HG02970 (cell line): ENCODE data around the gene PSME3.

Source experiments
- ATAC-seq: cut with Tn5 transposase; IDR thresholded peaks from one replicate; pipeline ENCODE4 v1.9.1; 2021; ENCODE audit warnings: mild to moderate bottlenecking, moderate library complexity, moderate number of reproducible peaks; ENCODE audit not compliant: unreplicated experiment, low FRiP score

PSME3 gene

DNA sequence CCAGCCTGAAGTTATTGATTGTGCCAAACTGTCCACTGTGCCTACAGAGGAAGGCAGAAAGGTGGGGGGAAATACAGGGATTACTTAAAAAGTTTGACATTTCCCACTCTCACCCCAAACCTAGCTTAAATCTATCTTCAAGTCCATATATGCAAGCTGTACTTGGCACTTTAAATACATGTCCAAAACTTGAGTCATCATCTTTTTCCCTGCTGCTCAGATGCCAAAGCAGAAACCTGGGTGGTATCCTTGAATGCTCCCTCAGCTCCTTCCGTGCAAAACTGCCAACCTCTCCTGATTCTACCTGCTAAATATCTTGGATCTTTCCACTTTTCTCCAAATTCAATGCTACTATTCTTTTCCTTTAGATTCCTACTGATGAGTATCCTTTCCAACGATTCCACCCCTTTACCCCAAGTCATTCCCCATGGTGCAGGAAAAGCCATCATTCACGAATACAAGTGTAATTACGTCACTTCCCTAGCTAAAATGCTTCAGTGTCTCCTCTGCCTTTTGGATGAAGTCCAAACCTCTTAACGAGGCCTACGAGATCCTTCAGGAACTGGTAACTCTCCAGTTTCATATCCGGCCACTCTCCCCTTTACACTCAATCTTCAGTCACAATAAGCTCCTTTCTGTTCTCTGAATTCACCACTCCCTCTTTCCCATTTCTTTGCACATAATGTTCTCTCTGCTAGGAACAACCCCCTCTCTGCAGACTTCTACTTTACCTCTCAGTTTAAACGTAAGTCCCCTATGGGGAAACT is 18.4 kb upstream of the PSME3 start:
- no peak for ATAC-seq

DNA sequence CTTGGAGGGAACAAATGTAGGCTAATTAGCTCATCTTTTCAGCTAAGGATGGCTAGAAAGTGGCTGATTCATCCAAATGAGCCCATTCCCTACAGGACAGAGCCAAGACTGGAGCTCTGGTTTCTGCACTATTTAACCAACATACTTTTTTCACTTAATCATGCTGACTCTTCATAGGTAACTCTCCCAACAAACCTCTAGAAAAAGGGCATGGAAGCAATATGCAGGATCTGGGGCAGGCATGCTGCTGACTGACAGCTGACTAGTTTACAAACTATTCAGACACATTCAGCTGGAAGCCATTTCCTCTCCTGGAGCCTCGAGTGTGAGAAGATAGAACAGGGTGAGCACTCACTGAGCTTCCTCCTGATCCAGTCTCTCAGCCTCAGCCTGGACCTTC is 15.3 kb upstream of the PSME3 start:
- ATAC-seq = no peak

DNA sequence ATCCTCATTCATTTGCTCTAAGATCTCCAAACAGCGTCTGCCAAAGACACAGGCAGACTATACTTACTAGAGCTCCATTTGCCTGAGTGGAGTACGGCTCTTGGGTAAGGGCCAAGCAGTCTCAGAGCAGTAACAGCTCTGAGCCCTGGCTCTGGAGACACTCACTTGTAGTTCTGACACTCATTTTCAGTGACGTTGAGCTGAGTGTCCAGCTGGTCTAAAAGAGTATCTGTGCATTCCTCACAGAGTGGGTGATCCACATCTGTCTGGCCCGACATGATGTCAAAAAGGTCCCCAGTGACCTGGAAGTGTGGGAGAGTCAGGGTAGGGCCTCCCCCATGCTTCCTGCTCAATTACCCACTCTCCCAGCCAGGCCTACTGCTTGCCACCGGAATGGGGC is 14.8 kb upstream of the PSME3 start:
- ATAC-seq = no peak

DNA sequence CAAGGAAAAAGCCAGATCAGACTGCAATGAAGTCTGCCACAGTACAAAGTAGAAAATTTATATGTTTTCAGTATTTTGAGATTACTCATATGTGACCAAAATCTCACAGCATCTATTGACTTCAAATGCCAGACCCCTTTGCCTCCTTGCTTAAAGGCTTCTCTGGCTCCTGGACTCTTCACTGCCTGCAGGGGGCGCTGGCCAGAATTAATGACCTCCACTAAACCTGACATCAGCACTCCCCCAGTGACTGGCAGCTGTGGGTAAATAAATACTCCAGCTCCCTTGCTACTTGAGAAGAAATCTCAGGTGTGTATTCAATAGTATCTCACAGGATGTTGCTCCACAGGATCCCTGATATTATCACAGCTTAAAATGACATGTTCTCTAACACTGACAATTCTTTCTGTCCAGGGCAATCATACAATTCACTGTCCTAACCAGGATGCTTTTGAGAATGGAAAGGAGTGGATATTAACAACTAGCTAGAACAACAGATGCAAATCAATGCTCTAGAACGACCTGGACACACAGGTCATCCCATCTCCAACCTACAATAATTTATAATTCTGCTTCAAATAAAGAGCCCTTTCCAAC is 13.2 kb upstream of the PSME3 start:
- no peak for ATAC-seq

DNA sequence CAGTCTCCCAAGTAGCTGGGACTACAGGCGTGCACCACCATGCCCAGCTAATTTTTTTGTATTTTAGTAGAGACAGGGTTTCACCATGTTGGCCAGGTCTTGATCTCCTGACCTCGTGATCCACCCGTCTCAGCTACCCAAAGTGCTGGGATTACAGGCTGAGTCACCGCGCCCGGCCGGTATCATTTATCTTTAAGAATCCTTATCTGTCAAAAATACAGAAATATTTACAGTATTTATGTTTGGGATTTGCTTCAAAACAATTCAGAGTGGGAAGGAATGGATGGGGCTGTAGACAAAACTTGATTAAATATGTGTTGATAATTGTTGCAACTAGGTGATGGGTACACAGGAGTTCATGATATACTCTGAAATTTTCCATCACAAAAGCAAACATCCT is 12.0 kb upstream of the PSME3 start:
- no peak for ATAC-seq

DNA sequence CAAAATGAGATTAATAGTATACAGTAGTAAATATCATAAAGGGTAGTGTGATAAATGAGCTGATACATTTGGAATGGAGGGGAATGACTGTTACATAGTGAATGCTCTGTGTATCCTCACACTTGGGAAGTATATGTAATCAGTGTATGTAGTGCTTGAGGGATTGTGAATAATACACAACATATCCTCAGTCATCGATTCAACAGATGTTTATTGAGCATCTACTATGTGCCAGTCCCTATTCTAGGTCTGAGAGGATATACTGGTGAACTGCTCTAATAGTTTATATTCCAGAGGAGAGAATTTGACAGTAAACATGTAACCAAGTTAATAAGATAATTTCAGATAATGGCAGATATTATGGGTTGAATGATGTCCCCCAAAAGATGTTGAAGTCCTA is 5.7 kb upstream of the PSME3 start:
- ATAC-seq = no peak

DNA sequence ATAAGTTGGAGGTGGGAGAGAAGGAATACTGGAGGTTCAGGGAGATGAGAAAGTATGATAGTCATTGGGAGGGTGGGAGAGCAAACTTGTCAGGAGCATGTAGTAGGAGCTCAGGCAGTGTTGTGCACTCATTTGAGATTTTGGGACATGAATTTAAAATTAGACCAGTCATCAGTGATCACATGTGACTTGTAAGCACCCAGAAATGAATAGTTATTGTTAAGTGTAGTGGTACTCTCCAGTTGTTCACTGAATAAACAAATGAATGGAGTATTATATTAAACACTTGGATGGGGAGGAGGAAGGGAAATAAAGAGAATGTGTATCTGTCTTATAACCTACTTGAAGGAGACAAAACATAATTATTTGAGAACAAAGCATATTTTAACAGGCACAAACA is 2.2 kb upstream of the PSME3 start:
- no peak for ATAC-seq

DNA sequence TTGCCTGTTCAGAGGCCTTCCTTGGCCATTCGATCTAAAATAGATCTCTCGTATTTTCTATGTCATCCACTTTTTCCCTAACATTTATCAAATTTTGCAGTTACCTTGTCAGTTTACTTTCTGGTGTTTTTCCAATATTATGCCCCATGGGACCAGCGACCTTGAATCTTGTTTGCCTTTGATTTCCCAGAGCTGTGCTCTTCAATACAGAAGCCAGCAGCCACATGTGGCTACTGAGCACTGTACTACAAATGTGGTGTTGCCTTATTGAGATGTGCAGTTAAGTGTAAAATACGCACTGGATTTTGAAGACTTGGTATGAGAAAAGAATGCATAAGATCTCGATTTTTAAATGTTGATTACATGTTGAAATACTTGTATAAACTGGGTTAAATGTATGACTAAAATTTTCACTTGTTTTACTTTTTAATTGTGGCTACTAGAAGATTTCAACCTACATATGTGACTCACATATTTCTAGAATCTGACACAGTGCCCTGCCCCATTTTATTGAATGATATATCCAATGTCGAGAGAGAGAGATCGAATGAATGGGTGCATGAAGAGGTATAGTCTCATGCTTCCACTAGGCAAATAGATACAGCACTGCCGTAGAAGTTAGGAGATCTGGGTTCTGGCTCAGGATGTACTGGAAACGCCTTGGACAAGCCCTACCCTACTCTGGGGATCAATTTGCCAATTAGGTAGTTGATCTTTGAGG is 824 bp upstream of the PSME3 start:
- no peak for ATAC-seq

DNA sequence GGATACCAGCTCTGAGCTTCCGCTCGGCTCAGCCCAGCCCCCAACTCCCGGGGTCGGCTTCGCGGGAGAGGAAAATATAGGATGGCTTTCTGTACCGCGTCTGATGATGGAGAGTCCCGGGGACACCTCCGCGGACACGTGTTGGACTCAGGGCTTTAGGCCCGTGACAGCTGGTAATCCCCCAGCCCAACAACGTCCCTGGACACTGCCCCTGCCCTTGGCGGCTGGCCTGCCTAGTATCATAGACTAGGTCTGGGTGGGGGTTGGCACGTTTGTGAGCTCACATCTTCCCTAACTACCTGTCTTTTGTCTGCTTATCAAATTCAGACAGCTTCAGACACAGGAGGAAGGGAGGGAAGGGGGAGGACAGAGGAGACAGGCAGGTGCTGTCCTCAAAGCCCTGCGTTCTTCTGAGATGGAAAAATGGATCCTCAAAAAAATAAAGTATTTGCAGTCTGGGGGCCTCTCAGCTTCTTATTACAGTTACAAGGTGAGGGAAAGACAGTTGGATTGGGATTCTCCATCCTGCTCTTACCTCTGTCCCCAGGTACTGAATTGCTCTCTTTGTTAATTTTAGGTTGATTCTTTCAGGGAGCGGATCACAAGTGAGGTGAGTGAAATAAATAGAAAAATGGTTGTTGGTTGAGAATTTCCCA is 698 bp downstream of the PSME3 start:
- peak; percentile 16 for ATAC-seq

DNA sequence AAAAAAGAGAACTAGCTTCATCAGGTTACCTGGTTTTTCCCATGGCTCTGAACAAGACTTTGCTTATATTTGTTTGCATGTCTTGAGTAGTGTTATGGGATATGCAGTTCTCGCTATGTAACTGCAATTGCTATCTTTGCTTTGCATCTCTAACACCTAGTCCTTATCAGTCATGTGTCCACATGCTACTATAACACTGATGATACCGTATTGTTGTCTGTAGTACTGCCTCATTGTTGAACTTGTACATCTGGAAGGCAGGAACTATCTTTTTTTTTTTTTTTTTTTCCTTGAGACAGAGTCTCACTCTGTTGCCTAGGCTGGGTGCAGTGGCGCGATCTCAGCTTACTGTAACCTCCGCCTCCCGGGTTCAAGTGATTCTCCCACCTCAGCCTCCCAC is 2.5 kb downstream of the PSME3 start:
- no peak for ATAC-seq

DNA sequence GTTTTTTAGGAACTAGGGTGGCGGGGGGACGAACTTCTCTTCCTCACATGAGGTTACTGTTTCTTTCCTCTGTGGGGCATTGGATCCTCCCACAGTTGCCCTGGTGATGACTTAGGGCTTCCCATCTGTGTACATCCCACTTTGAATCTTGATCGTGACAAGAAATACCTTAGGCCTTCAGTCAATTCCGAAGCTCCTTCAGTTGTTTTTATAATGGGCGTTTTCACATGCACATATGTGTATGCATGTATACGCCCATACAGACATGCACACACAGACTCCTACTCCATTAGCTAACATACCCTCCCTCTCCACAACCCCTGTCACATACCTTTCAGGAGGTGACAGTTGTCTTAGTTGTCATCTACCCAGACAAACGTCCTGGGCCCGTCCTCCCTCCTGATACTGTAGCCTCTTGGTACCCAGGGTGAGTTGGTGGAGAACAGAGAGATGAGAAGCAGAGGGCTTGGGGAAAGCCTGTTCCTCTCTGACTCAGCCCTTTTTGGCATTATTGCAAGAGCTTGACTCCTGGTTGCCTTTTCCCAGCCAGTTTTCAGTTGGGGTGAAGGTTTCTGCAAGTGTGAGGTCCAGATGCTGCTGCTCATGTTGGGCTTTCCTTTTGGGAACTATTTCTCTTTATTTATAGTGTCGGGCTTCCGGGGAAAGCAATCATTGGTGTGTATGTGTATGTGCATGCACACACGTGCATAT is 8.9 kb downstream of the PSME3 start:
- no peak for ATAC-seq

DNA sequence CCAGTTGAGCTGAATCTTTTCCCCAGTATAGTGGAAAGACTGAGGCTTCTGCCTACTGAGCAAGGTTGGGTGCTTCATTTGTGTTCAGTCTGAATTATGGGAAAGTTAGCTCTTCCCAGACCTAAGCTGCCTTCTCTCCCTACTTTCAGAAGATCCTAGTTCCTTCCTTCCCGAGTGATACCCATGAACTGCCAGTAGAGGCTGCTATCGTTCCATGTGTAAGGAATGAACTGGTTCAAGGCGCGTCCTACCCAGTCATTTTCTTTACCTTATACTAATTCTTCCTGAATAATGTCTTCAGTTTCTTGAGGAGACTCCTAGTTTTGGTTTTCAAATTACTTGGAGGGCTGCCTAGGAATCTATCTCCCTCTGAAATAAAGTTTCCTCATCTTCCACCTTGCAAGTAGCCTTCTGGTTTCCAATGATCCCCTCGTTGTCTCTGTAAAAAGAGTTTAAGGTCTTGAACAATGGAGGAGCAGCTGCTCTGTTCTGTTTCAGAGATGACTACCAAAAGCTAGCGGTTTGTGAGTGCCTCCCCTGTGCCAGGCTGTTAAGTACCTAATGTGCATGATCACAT is 10.2 kb downstream of the PSME3 start:
- no peak for ATAC-seq

DNA sequence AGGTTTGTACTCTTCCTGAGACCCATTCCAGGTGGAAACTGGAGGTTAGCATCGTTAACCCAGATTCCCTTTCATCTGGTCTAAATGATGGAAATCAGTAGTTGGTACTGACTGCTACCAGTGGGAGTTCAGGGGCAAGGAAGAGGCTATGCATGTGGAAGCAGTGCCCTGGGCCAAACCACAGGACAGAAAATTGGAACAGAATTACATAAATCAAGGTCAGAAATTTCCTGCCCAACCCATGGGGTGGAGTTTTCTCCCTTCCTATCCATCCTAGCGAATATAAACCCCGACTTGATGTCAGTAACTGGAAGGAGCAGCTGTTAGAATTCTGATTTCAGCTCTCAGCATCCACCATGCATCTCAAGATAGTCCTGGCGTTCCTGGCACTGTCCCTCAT is 11.1 kb downstream of the PSME3 start, which contains the start of gene AOC2:
AOC2 (plus strand) TSS at position 310 of the 400 bp plus-strand sequence; CDS start at position 357, 47 bp downstream.
- ATAC-seq = no peak

DNA sequence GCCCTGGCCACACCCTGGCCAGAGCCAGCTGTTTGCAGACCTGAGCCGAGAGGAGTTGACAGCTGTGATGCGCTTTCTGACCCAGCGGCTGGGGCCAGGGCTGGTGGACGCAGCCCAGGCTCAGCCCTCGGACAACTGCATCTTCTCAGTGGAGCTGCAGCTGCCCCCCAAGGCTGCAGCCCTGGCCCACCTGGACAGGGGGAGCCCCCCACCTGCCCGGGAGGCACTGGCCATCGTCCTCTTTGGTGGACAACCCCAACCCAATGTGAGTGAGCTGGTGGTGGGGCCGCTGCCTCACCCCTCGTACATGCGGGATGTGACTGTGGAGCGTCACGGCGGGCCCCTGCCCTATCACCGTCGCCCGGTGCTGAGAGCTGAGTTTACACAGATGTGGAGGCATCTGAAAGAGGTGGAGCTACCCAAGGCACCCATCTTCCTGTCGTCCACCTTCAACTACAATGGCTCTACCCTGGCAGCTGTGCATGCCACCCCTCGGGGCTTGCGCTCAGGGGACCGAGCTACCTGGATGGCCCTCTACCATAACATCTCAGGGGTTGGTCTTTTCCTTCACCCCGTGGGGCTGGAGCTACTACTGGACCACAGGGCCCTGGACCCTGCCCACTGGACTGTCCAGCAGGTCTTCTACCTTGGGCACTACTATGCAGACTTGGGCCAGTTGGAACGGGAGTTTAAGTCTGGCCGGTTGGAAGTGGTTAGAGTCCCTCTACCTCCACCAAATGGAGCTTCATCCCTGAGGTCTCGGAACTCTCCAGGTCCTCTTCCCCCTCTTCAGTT is 11.8 kb downstream of the PSME3 start:
- no peak for ATAC-seq

DNA sequence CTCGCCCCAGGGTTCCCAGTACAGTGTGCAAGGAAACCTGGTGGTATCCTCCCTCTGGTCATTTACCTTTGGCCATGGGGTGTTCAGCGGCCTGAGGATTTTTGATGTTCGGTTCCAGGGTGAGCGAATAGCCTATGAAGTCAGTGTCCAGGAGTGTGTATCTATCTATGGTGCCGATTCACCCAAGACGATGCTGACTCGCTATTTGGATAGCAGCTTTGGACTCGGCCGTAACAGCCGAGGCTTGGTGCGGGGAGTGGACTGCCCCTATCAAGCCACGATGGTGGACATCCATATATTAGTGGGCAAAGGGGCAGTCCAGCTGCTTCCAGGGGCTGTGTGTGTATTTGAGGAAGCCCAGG is 12.3 kb downstream of the PSME3 start:
- no peak for ATAC-seq

DNA sequence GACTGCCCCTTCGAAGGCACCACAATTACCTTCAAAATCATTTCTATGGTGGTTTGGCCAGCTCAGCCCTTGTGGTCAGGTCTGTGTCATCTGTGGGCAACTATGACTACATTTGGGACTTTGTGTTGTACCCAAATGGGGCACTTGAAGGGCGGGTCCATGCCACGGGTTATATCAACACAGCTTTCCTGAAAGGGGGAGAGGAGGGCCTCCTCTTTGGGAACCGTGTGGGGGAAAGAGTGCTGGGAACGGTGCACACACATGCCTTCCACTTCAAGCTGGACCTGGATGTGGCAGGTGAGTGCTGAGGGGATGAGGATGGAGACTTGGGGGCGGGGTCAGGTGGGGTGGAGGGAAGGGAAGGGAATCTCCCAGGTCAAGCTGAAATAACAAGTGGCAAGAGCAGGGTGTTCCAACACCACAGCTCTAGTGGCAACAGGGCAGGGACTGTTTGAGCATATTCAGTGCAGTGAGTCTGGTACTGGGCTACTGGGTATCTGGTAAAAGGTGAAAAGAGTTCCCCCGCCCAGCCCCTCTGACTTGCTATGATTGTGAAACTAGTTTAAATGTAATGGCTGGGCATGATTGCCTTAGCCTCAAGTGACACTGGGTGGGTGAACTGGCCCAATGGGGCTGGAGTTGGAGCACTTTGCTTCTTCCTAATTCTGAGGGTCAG is 12.9 kb downstream of the PSME3 start:
- no peak for ATAC-seq

DNA sequence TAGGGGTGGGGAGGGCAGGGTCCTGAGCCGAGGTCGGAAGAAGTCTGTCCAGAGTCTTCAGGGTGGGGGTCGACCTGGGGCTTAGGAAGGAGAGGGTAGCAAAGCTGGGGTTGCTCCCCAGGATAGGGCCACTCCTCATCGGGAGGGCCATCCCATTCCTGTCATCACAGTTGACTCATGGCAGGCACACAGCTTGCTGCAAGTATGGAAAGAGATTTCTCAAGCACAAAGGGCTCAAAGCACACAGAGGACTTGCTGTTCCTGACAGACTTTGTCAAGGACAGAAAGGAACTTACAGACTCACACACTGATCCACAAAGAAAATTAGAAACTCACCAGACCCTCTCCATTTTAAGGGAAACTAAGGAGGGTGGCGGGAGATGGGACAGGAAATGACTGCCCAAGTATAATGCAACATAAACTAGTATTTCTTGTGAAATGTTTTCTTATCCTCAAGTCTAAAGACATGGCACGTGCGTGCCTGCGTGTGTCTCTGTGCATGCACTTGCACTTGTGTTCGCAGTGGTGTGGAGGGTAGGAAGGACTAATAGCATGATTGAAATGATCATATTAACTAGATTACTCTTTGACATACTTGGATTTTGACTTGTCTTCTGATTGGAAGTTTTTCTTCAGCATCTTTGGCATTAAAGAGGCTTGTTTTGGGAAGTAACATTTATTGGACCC is 13.5 kb downstream of the PSME3 start:
- ATAC-seq = no peak

DNA sequence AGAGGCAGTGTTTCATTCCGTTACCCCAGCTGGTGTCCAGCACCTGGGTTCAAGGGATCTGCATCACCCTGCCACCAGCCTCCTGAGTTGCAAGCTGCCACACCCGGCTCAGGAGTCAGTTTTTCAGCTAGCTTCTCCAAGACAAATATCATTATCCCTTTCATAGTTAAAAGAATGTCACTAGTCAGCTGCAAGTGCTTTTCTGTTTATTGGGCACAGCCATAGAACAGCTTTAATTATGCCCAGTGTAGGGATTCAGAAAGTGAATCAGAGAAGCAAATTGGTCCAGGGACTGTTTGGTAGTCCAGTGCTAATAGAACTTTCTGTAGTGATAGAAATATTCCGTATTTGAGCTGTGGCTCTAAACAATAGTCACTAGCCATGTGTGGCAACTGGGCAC is 14.9 kb downstream of the PSME3 start:
- no peak for ATAC-seq
